HG03342 (cell line): ENCODE results near the gene GRPEL2.
"Not testable (repeated sequence)": the region's sequence is repeated elsewhere in the genome, so short reads cannot be mapped to it uniquely, and the experiment has no call there.

Source experiments
- ATAC-seq: cut with Tn5 transposase; IDR thresholded peaks from one replicate; pipeline ENCODE4 v1.9.1; 2021; ENCODE audit warnings: mild to moderate bottlenecking, moderate library complexity; ENCODE audit not compliant: unreplicated experiment

The GRPEL2 gene

GRCh38 chr5:149391524-149391923 lies 46.2 kb downstream of the GRPEL2 start:
- ATAC-seq = no peak

- ATAC-seq = no peak
These were observed 47.4 kb downstream of the GRPEL2 start for GRCh38 chr5:149392718-149393117.

DNA sequence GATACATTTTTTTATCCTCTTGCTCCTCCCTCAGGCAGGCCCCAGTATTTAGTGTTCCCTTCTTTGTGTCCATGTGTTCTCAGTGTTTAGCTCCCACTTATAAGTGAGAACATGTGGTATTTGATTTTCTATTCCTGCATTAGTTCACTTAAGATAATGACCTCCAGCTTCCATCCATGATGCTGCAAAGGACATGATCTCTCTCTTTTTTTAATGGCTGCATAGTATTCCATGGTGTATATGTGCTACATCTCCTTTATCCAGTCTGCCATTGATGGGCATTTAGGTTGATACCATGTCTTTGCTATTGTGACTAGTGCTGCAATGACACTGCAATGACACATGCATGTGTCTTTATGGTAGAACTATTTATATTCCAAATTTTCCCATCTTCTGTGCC lies 49.7 kb downstream of the GRPEL2 start:
- not testable (repeated sequence) for ATAC-seq

DNA sequence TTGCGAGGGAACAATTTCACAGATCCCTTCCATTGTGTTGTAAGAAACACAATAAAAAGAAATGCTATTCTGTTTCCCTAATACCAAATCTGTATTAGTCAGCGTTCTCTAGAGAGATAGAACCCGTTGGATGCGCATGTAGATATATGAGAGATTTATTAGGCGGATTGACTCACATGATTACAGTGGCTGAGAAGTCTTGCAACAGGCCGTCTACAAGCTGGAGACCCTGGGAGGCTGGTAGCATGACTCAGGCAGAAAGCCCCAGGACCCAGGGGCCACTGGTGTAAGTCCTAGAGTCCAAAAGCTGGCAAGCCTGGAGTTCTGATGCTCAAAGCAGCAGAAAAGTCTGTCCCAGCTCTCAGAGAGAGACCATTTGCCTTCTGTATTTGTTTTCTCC lies 52.2 kb downstream of the GRPEL2 start:
- ATAC-seq = no peak

- ATAC-seq = not testable (repeated sequence)
These were observed 53.5 kb downstream of the GRPEL2 start for GRCh38 chr5:149398747-149399266.

GRCh38 chr5:149399775-149400174 lies 54.5 kb downstream of the GRPEL2 start:
- ATAC-seq = no peak

GRCh38 chr5:149400304-149400703 lies 55.0 kb downstream of the GRPEL2 start:
- ATAC-seq = no peak

GRCh38 chr5:149401051-149401450 lies 55.8 kb downstream of the GRPEL2 start:
- ATAC-seq = no peak

DNA sequence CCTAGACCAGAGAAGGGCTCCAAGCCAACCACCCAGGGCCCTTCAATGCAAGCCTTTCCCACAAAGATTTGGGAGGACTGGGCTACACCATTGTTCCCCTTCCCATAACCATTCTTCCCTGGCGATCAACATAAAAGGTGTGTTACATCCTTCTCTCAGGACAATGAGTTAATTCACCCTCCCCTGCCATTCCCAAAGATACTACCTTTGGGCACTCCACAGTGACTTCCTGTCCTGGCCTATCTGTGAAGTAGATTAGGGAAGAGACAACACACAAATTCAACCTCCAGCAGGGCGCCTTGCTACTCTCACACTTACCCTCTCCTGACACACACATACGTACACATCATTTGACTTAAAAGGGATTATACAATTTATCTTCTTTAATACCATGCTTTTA lies 57.0 kb downstream of the GRPEL2 start:
- ATAC-seq = no peak
